ENCODE data around the gene STIMATE.

Gene STIMATE

GRCh38 chr3:52791928-52792327 lies 105.4 kb downstream of the STIMATE start:
- Histone ChIP-seq H3K4me3 (ENCODE audit: low read depth, low read length, poor library complexity, severe bottlenecking) (no peak overlapping the region), H3K36me3 (ENCODE audit: insufficient read depth, low read length) (no peaks in the 10 kb centered on the region), H3K9me2 (ENCODE audit: low read depth, low read length) (no peaks in the 10 kb centered on the region), H3K9me3 (ENCODE audit: low read length) (no peaks in the 10 kb centered on the region), H3K4me2 (ENCODE audit: low read length) (no peak overlapping the region), H4K20me1 (ENCODE audit: insufficient read depth, low read length) (no peaks in the 10 kb centered on the region), H3K79me2 (ENCODE audit: insufficient read depth, low read length) (no peaks in the 10 kb centered on the region), H3F3A (ENCODE audit: insufficient read depth, low read length) (no peaks in the 10 kb centered on the region), H3K27ac (ENCODE audit: low read depth, low read length, poor library complexity, severe bottlenecking) (no peak overlapping the region), H3K9ac (ENCODE audit: low read length) (no peak overlapping the region), H3K4me1 (ENCODE audit: insufficient read depth, low read length, severe bottlenecking) (no peaks in the 10 kb centered on the region), H2AFZ (ENCODE audit: low read length) (no peak overlapping the region), H3K27me3 (ENCODE audit: insufficient read depth, low read length) (no peaks in the 10 kb centered on the region; the same call in 1 of the 2 replicates)
- TF ChIP-seq EZH2 (IDR thresholded peaks at IDR 0.05; ENCODE audit: borderline replicate concordance, low read length), result no peak
- TF ChIP-seq, protein P1, sequence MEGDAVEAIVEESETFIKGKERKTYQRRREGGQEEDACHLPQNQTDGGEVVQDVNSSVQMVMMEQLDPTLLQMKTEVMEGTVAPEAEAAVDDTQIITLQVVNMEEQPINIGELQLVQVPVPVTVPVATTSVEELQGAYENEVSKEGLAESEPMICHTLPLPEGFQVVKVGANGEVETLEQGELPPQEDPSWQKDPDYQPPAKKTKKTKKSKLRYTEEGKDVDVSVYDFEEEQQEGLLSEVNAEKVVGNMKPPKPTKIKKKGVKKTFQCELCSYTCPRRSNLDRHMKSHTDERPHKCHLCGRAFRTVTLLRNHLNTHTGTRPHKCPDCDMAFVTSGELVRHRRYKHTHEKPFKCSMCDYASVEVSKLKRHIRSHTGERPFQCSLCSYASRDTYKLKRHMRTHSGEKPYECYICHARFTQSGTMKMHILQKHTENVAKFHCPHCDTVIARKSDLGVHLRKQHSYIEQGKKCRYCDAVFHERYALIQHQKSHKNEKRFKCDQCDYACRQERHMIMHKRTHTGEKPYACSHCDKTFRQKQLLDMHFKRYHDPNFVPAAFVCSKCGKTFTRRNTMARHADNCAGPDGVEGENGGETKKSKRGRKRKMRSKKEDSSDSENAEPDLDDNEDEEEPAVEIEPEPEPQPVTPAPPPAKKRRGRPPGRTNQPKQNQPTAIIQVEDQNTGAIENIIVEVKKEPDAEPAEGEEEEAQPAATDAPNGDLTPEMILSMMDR (IDR thresholded peaks at IDR 0.05; ENCODE audit: low read length), result no peak

DNA sequence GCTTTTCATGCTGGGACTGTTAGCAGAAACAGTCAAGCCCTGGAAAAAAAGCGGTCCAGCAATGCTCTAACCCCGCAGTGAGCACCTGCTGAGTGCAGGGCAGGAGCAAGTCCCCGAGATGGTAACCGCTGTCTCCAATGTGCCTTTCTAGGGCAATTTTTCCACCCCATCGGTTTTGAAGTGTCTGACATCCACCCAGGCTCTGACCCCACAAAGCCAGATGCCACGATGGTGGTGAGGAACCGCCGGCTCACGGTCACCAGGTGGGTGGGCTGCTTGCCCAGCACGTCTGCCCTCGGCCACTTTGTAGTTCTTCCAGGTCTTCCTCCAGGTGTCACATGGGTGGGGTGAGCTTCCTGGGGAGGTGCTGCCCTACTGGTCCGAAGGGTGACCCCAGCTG lies 106.0 kb downstream of the STIMATE start:
- Histone ChIP-seq H3K9me2 (ENCODE audit: low read depth, low read length) (no peaks in the 10 kb centered on the region), H4K20me1 (ENCODE audit: insufficient read depth, low read length) (no peaks in the 10 kb centered on the region), H3F3A (ENCODE audit: insufficient read depth, low read length) (no peaks in the 10 kb centered on the region), H3K36me3 (ENCODE audit: insufficient read depth, low read length) (no peaks in the 10 kb centered on the region), H3K79me2 (ENCODE audit: insufficient read depth, low read length) (no peaks in the 10 kb centered on the region), H3K27me3 (ENCODE audit: insufficient read depth, low read length) (no peaks in the 10 kb centered on the region; the same call in 1 of the 2 replicates), H3K4me2 (ENCODE audit: low read length) (no peak overlapping the region), H3K4me1 (ENCODE audit: insufficient read depth, low read length, severe bottlenecking) (no peaks in the 10 kb centered on the region), H3K4me3 (ENCODE audit: low read depth, low read length, poor library complexity, severe bottlenecking) (no peak overlapping the region), H3K9me3 (ENCODE audit: low read length) (no peaks in the 10 kb centered on the region), H3K27ac (ENCODE audit: low read depth, low read length, poor library complexity, severe bottlenecking) (no peak overlapping the region), H3K9ac (ENCODE audit: low read length) (no peak overlapping the region), H2AFZ (ENCODE audit: low read length) (no peak overlapping the region)
- TF ChIP-seq, protein P1 (IDR thresholded peaks at IDR 0.05; ENCODE audit: low read length), result no peak
- no peak for TF ChIP-seq EZH2 (IDR thresholded peaks at IDR 0.05; ENCODE audit: borderline replicate concordance, low read length)

GRCh38 chr3:52790741-52791140 lies 106.6 kb downstream of the STIMATE start:
- no peak overlapping the region for H3K4me3 ChIP-seq (ENCODE audit: low read depth, low read length, poor library complexity, severe bottlenecking)
- H3K79me2 ChIP-seq (ENCODE audit: insufficient read depth, low read length), result no peaks in the 10 kb centered on the region
- no peaks in the 10 kb centered on the region for H3K27me3 ChIP-seq (ENCODE audit: insufficient read depth, low read length)
- no peak overlapping the region for H3K4me2 ChIP-seq (ENCODE audit: low read length)
- no peaks in the 10 kb centered on the region for H3F3A ChIP-seq (ENCODE audit: insufficient read depth, low read length)
- H3K36me3 ChIP-seq (ENCODE audit: insufficient read depth, low read length), result no peaks in the 10 kb centered on the region
- H3K9ac ChIP-seq (ENCODE audit: low read length), result no peak overlapping the region
- no peaks in the 10 kb centered on the region for H3K9me2 ChIP-seq (ENCODE audit: low read depth, low read length)
- no peak overlapping the region for H3K27ac ChIP-seq (ENCODE audit: low read depth, low read length, poor library complexity, severe bottlenecking)
- no peaks in the 10 kb centered on the region for H3K4me1 ChIP-seq (ENCODE audit: insufficient read depth, low read length, severe bottlenecking)
- no peak for TF ChIP-seq EZH2 (IDR thresholded peaks at IDR 0.05; ENCODE audit: borderline replicate concordance, low read length)
- TF ChIP-seq, protein P1 (IDR thresholded peaks at IDR 0.05; ENCODE audit: low read length), result no peak
- no peaks in the 10 kb centered on the region for H3K9me3 ChIP-seq (ENCODE audit: low read length)
- H4K20me1 ChIP-seq (ENCODE audit: insufficient read depth, low read length), result no peaks in the 10 kb centered on the region
- no peak overlapping the region for H2AFZ ChIP-seq (ENCODE audit: low read length)
